HL-60 (cell line): Measurements from ENCODE around the gene ME2.
"Not testable (repeated sequence)": the region's sequence is repeated elsewhere in the genome, so short reads cannot be mapped to it uniquely, and the experiment has no call there.

Experiments used
- POLR2AphosphoS5 ChIP-seq: IDR thresholded peaks from 2 replicates; pipeline ENCODE4 v1.6.1; 2012; ENCODE audit warnings: low read depth
- TF ChIP-seq, protein P1 (sequence below): IDR thresholded peaks from one replicate; pipeline ENCODE4 v1.5.1; 2011; ENCODE audit warnings: low read length, control low read depth, inconsistent platforms; ENCODE audit not compliant: insufficient read depth

DNA sequence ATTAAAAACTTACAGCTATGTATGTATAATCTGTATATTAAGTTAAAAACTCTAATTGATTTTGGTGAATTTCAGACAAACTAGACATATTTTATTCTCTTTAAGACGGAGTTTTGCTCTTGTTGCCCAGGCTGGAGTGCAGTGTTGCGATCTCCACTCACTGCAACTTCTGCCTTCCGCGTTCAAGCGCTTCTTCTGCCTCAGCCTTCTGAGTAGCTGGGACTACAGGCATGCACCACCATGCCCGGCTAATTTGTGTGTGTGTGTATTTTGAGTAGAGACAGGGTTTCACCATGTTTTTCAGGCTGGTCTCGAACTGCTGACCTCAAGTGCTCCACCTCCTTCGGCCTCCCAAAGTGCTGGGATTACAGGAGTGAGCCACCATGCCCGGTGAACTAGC is 2.0 kb downstream of the ME2 start:
- TF ChIP-seq, protein P1, sequence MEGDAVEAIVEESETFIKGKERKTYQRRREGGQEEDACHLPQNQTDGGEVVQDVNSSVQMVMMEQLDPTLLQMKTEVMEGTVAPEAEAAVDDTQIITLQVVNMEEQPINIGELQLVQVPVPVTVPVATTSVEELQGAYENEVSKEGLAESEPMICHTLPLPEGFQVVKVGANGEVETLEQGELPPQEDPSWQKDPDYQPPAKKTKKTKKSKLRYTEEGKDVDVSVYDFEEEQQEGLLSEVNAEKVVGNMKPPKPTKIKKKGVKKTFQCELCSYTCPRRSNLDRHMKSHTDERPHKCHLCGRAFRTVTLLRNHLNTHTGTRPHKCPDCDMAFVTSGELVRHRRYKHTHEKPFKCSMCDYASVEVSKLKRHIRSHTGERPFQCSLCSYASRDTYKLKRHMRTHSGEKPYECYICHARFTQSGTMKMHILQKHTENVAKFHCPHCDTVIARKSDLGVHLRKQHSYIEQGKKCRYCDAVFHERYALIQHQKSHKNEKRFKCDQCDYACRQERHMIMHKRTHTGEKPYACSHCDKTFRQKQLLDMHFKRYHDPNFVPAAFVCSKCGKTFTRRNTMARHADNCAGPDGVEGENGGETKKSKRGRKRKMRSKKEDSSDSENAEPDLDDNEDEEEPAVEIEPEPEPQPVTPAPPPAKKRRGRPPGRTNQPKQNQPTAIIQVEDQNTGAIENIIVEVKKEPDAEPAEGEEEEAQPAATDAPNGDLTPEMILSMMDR: not testable (repeated sequence)
- TF ChIP-seq POLR2AphosphoS5: not testable (repeated sequence)
